Measurements from ENCODE around the gene OXT.

OXT gene

GRCh38 chr20:3088031-3088430 is 16.6 kb downstream of the OXT start:
- no peak for DNase-seq

DNA sequence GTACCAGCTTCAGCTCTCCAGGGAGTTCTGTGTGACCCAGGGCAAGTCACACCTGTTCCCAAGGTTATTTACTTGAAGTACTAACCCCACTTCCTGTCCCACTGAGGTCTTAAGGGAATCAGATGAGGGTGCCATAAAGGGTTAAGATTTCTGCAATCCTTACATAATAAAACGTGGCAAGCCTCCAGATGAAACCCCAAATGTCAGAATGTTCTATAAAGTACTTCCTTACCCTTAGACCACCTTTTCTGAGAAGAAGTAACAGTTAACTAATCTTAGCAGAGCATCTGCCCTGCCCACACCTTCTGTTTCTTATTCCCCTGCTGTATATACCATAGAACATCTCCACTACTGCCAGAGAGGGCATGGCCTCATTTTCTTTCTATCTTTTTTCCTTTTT is 19.1 kb downstream of the OXT start:
- DNase-seq = no peak

DNA sequence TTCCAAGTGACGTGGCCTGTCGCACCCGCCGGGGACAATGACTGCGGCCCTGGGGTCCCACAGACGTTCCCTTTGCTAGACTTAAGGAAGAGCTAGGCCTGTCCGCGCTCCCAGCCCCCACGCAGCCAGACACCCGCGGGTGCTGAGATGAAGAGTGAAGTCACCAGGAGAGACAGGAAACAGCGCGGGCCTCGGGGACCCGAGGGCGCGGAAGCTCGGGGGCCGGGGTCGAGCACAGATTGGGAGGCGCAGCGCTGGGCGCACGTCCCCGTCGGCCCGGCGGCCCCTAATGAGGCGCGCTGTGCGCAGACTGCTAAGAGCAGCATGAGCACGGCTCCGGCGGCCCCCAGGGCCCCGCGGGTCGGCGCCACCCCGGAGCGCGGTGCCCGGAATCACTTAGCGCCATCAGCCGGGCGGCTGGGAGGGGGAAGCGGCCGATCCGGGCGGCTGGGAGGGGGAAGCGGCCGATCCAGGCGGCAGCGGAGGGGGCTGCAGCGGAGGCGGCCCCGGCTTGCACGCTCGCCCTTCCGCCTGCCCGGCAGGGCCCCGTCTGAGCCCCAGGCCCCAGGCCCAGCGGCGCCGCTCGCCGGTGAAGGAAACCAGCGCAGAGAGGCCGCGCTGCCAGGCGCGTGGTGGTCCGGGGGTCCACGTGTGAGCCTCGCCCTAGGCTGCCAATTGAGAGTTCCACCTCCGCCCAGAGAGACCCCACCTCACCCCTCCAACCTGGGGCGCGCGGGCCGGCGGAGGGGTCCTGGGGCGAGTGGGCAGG is 21.4 kb downstream of the OXT start:
- peak; percentile 62 for DNase-seq

DNA sequence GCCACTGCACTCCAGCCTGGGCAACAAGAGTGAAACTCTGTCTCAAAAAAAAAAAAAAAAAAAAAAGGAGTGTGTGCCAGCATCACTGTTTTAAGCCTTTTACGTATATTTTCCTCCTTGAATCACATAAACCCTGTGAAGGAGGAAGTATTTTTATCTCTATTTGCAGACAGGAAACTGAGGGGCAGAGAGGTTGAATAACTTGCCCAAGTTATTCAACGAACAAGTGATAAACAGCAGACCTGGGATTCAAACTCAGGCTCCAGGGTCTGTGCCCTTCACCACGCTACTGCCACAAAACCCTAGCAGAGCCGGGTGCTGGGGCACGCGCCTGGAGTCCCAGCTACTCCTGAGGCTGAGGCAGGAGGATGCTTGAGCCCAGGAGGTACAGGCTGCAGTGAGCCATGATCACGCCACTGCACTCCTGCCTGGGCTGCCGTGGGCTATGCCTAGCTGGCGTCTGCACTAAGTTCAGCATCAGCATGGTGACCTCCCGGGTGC is 22.5 kb downstream of the OXT start:
- peak; percentile 38 for DNase-seq

- DNase-seq = no peak
Observed at GRCh38 chr20:3094848-3095629, 23.6 kb downstream of the OXT start.

DNA sequence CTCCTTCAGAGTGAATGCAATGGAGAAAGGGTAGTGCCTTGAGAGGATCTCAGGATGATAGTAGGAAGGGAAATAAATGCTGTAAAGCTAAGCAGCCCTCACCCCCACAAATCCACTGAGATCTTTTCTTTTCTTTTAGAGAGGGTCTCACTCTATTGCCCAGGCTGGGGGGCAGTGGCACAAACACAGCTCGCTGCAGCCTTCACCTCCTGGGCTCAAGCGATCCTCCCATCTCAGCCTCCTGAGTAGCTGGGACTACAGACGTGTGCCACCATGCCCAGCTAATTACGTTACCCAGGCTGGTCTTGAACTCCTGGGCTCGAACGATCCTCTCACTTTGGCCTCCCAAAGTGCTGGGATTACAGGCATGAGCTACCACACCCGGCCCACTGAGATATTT is 29.1 kb downstream of the OXT start:
- DNase-seq = no peak

DNA sequence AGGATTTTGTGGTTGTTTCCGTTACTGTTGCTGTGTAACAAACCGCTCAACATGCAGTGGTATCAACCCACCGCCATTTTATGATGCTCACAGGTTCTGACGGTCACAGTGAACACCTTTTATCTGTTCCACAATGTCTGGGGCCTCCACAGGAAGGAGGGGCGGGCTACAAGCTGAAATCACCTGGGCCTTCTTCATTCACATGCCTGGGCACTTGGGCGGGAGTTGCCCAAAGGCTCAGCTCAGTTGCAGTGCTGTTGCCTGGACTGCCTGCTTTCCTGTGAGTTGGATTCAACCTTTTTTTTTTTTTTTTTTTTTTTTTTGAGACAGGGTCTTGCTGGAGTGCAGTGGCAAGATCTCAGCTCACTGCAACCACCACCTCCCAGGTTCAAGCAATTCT is 29.8 kb downstream of the OXT start:
- no peak for DNase-seq

GRCh38 chr20:3101737-3102574 is 30.5 kb downstream of the OXT start:
- DNase-seq = peak; percentile 80

- no peak for DNase-seq
Observed at GRCh38 chr20:3102575-3103368, 31.4 kb downstream of the OXT start.

GRCh38 chr20:3103369-3104032 is 32.1 kb downstream of the OXT start:
- DNase-seq = no peak

DNA sequence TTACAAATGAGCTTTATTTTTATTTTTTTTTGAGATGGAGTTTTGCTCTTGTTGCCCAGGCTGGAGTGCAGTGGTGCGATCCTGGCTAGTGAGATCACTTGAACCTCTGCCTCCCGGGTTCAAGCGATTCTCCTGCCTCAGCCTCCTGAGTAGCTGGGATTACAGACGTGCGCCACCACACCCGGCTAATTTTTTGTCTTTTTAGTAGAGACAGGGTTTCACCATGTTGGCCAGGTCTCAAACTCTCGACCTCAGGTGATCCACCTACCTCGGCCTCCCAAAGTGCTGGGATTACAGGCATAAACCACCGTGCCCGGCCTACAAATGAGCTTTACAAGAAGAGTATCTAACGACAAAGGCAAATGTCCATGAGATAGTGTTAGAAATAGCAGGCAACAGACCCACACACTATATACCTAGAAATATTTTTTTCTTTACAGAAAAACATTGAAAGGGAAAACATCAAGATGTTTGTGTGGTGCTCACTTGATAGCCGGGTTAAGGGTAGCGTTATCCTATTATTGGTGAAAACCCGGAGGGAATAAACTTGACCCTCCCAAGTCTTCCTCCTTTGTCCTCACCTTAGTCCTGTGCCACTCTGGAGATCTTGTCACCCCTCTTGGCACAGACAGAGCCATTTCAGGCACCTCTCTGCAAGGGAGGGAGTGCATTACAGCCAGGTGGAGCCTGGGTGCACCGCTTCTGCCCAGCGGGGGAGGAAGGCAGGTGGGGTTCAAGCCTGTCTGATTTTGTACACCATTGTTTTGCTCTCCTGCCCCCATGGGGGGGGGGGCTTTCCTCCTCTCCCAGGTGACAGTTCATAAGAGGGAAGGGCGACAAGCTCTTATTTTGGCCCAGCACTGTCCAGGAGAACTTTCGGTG is 34.1 kb downstream of the OXT start:
- DNase-seq = no peak

GRCh38 chr20:3106185-3106584 is 34.8 kb downstream of the OXT start:
- no peak for DNase-seq

GRCh38 chr20:3106658-3107463 is 35.4 kb downstream of the OXT start:
- DNase-seq = no peak

GRCh38 chr20:3107464-3108025 is 36.1 kb downstream of the OXT start:
- DNase-seq = no peak

- DNase-seq = no peak
Observed at GRCh38 chr20:3109350-3110302, 38.2 kb downstream of the OXT start.

GRCh38 chr20:3111507-3111906 is 40.1 kb downstream of the OXT start:
- DNase-seq = no peak

GRCh38 chr20:3111995-3112394 is 40.6 kb downstream of the OXT start:
- no peak for DNase-seq
